ENCODE results near the gene RABEP2.

Gene RABEP2

GRCh38 chr16:28858421-28858820 lies 66.6 kb downstream of the RABEP2 start:
- no peak for DNase-seq
